NCI-H128 (cell line): ENCODE results near the gene BCL11A.

Experiments used
- DNase-seq: peaks from one replicate; lab custom pipeline; 2025; ENCODE audit not compliant: unreplicated experiment; lab: John Stamatoyannopoulos, UW

Gene BCL11A

GRCh38 chr2:60488291-60488690 lies 65.2 kb downstream of the BCL11A start:
- no peak for DNase-seq

GRCh38 chr2:60487174-60487573 lies 66.3 kb downstream of the BCL11A start:
- DNase-seq, result no peak

- no peak for DNase-seq
These were observed 66.9 kb downstream of the BCL11A start for GRCh38 chr2:60486551-60486950.

DNA sequence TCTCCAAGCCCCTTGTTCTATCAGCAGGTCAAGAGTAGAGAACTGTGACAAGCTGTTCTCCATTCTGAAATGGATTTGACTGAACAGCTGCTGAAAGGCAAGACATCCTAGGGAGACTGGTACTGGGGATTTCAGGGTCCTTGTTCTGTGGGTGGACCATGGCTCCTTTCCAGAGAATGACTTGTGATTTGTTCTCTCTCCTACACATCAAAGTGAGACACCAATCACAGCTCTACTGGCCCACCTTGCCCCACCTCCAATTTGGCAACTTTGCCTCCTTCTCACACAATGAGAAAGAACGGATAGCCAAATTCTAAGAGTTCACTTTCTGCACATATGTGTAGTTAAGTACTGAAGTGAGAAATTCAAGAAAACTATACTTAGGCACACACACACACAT lies 67.4 kb downstream of the BCL11A start:
- no peak for DNase-seq

DNA sequence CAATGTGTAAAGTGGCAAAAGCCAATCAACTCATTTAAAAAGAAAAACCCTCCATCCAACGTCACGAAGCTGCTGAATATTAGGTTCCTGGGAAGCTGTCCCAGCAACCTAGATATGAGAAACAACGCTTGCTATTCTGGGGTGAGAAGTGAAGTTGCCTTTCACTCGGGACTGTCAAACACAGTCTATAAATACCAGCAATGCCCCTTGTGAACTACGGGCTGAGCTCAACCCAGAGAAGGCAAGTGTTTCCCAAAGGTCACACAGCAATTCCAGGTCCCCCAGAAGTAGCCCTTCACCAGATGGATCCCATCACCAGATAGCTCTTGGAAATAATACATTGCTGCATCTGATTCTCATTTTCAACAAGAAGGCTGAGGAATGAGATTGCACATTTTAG lies 67.9 kb downstream of the BCL11A start:
- DNase-seq, result no peak

- no peak for DNase-seq
These were observed 68.4 kb downstream of the BCL11A start for GRCh38 chr2:60485055-60485454.

DNA sequence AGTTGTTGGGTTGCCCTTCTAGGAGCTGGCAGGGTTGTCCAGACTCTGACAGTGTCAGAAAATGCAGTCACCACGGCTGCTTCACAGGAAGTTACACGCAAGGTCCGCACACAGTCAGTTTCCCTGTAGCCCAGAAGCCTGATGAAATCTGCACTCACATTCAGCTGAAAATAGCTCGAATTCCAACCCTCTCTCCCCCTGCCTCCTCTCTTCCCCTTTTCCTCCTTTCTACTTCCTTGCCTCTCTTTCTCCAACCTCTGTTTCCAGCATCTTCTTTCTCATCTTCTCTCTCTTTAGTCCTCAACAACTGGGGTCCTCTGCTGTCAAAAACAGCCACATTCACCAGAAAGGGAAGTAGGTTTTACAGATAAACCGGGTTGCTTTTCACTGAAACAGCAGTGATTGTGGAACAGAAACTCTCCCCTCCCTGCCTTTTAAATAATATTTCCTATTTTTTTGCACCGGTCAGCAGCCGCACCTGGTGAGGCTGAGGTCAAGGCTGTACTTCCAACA lies 69.3 kb downstream of the BCL11A start:
- DNase-seq, result no peak

DNA sequence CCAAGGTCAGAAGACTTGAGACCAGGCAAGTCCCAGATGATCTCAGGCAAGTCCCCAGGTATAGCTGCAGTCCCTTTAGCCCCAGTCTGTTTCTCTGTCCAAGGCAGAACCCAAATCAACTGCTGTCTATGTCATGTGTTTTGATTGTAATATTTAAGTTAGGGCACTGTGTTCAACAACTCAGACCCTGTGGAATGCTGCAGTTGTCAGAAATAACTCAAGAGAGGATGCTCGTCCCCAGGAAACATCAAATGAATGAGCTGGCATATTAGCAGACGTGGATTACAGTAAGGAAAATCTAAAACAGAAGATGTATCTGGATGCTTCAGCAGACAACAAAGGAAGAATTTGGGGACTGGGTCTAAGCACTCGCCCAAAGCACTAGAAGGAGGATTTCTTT lies 70.1 kb downstream of the BCL11A start:
- DNase-seq, result no peak

GRCh38 chr2:60482222-60482621 lies 71.2 kb downstream of the BCL11A start:
- DNase-seq, result no peak

- no peak for DNase-seq
These were observed 72.2 kb downstream of the BCL11A start for GRCh38 chr2:60481257-60481656.

DNA sequence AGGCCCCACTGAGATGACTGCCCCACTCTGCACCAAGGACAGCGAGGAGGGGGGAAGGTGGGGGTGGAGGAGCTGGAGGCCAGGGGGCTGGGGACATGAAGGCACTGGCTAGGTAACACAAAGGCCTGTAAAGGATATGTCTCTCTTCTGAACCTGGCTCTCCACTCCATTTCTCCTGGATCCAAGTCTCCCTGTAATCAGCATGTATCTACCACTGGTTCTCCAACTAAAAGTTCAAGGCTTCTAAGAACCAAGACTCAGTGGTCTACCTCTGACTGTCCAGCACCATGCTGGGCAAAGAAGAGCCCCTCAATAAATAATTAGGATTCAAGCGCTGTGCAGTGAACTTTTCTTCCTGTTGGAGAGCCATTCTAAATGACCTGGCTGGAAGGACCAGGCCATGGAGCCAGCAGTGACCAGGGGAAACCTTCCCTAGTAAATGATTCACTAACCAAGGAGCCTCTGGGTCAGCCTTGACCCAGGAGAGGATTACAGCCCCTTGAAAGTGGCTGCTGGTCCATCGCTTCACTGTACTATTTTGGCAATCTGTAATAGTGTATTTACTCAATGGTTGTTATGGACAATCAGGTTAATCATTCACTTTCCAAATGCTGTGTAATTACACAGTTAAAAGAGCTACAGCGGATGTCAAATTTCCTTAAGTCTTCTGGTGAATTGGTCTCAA lies 73.2 kb downstream of the BCL11A start:
- no peak for DNase-seq

DNA sequence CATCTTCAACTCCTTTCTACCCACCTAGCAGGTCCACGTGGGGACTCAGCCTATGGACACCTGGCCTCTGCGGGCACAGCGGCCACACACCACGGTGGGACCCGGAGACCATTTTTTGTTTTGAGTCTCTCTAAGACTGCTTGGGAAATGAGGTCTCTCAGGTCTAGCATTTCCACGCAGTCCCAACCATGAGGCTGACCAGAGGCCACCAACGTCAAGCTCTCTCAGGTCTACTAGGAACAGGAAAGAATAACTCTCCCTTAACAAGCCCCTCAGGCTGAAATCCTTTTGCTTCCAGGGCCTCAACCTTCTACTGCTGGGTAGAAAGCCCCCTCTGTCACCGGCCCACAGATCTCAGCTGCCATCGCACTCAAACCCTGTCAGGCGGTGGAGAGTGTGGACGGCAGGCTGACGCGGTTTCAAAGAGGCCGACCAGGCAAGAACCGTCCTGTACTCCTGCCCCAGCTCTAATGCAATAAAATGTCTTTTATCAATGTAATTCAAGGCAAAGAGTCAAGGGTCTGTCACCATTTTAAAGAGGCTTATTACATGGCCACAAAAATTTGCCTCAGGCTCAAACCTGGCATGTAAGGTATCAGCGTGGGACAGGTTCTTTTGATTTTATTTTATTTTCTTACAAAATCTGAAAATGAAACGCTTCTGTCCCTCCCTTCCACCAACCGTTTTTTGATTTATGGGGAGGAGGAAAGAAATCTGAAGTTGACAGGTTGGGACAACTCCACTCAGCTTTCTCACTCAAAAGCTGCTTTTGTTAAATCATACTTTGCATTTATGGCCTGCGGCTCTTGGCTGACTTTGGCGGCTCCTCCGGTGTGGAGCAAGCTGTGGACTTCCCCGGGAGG lies 74.0 kb downstream of the BCL11A start:
- no peak for DNase-seq

GRCh38 chr2:60478660-60479059 lies 74.8 kb downstream of the BCL11A start:
- no peak for DNase-seq

GRCh38 chr2:60476206-60476954 lies 77.1 kb downstream of the BCL11A start:
- no peak for DNase-seq

DNA sequence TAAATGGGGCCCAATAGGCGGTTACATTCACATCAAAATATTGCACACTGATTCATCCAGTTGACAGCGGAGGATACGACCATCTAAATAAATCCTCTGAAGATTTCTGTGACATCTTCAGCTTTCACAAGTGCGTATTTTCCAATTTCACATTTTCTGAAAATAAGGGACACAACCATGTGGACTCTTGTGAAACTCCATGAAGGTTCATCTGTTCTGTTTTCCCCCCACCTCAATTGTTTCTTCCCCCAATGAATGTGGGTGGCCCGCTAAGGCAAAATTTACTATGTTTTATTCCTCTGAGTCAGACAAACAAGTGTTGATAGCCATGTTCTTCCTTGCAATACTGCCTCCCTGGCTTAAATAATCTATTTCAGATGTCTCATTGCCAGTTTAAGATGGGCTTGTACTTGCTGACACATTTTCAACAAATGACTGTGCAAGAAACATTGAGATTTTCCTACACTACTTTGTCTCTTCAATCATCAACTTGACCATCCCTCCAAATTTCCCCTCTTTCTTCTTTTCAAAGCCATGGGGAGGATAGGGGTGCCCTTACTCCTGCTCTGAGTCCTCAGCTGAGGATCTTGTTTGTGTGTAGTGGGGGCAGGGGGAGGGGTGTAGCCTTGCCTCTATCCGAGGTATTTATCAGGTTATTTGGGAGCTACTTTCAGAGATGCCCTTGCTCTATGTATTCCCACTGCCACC lies 78.2 kb downstream of the BCL11A start:
- DNase-seq, result no peak

- no peak for DNase-seq
These were observed 79.2 kb downstream of the BCL11A start for GRCh38 chr2:60474301-60474700.

- no peak for DNase-seq
These were observed 79.9 kb downstream of the BCL11A start for GRCh38 chr2:60473546-60473945.

GRCh38 chr2:60472663-60473289 lies 80.7 kb downstream of the BCL11A start:
- no peak for DNase-seq

GRCh38 chr2:60472041-60472440 lies 81.4 kb downstream of the BCL11A start:
- no peak for DNase-seq

DNA sequence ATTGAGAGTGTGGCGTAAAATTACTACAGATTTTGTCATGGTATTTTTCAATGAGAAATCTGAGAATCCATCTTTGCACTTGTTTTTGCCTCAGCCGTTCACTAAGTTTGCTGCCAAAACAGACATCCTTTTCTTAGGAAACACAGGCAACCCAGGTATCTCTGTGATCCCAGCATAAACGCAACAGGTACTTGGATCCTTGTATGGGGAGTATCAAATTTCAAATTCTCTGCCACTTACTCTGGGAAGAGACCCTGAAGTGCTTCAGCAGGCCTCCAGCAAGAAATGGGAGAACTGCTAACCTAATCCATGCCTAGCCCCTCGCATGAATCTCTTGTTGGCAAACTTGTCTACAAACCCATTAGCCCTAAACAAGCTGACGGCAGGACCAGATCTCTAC lies 83.1 kb downstream of the BCL11A start:
- peak; percentile 33 for DNase-seq
